22Rv1 (cell line): ENCODE results near the gene CA12.

ENCODE experiments used
- ZFX ChIP-seq: fragments of 450-650 bp; IDR thresholded peaks from 2 replicates; pipeline ENCODE4 v1.6.1; 2017; ENCODE audit warnings: antibody characterized with exemption, borderline replicate concordance
- TF ChIP-seq, protein P1 (sequence below): fragments of 450-650 bp; IDR thresholded peaks from 2 replicates; pipeline ENCODE4 v1.5.1; 2017; ENCODE audit warnings: mild to moderate bottlenecking

GRCh38 chr15:63420333-63420747, 38.7 kb upstream of the CA12 start:
- TF ChIP-seq, protein P1, sequence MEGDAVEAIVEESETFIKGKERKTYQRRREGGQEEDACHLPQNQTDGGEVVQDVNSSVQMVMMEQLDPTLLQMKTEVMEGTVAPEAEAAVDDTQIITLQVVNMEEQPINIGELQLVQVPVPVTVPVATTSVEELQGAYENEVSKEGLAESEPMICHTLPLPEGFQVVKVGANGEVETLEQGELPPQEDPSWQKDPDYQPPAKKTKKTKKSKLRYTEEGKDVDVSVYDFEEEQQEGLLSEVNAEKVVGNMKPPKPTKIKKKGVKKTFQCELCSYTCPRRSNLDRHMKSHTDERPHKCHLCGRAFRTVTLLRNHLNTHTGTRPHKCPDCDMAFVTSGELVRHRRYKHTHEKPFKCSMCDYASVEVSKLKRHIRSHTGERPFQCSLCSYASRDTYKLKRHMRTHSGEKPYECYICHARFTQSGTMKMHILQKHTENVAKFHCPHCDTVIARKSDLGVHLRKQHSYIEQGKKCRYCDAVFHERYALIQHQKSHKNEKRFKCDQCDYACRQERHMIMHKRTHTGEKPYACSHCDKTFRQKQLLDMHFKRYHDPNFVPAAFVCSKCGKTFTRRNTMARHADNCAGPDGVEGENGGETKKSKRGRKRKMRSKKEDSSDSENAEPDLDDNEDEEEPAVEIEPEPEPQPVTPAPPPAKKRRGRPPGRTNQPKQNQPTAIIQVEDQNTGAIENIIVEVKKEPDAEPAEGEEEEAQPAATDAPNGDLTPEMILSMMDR = peak; percentile 20; the same call in 1 of the 2 replicates
- TF ChIP-seq ZFX = no peak
